Measurements from ENCODE around the gene CES4A. TPM values are rescaled to one million over a fixed set of nuclear protein-coding genes. Genes with fewer than 3 reads are reported as not detected.

CES4A gene
- total and polyA plus RNA-seq, 9 donors = 6.0 to 67.1 (median 10.3) TPM

DNA sequence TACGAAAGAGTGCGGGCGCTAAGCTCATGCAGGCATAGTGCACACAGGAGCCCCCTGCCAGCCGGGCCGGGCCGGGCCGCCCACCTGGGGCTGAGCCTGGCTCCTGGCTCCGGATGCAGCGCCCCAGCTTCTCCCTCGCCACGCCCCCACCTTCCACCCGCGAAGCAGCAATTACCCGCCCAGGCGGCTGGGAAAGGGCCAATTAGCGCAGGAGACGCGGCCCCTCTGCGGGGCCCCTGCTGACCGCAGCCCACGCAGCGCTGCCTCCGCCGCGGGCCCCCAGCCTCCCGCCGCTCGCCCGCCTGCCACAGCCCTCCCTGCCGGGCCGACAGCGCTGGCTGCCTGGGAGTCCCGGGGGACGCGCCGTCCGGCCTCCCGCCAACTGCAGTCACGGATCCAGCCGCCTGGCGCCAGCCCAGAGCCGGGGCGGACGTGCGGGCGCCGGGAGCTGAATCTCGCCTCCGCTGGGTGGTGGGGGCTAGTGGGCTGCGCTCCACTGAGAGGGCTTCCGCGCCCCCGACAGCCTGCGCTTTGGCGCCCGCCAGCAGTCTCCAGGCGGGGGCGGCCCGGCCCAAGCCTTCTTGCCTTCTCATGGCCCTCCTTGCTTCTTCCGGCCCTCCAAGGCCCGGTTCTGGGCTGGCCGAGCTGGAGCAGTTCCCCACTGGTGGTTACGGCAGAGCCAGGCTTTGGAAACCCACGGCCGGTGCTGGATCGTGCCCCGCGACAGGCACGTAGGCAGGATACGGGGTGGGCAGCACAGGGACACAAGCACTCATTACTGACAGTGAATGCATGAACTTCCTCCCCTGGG is 25.6 kb downstream of the CES4A start:
- Histone ChIP-seq H3K27me3 (no peaks in the 10 kb centered on the region), H3K4me1 (ENCODE audit: insufficient read depth) (peaks cover 6% of the 10 kb centered on the region), H3K36me3 (no peaks in the 10 kb centered on the region), H3K27ac (peak overlapping the region; percentile 56 to 76), H3K4me3 (peak overlapping the region; percentile 48), H3K9me3 (no peaks in the 10 kb centered on the region)
- 0 to 1% (median 1%) methylated on average over 37 to 70 of the region's 70 CpGs for WGBS, 3 donors
- peak; percentile 89 to 95 (median 93) for DNase-seq
- no peak for TF ChIP-seq EP300 (IDR thresholded peaks at IDR 0.05)
- TF ChIP-seq, protein P1, sequence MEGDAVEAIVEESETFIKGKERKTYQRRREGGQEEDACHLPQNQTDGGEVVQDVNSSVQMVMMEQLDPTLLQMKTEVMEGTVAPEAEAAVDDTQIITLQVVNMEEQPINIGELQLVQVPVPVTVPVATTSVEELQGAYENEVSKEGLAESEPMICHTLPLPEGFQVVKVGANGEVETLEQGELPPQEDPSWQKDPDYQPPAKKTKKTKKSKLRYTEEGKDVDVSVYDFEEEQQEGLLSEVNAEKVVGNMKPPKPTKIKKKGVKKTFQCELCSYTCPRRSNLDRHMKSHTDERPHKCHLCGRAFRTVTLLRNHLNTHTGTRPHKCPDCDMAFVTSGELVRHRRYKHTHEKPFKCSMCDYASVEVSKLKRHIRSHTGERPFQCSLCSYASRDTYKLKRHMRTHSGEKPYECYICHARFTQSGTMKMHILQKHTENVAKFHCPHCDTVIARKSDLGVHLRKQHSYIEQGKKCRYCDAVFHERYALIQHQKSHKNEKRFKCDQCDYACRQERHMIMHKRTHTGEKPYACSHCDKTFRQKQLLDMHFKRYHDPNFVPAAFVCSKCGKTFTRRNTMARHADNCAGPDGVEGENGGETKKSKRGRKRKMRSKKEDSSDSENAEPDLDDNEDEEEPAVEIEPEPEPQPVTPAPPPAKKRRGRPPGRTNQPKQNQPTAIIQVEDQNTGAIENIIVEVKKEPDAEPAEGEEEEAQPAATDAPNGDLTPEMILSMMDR (IDR thresholded peaks at IDR 0.05) = peak in 2 of 3 donors; percentile 39 to 60
- TF ChIP-seq POLR2A (IDR thresholded peaks at IDR 0.05) = no peak
- intact Hi-C loops (cut with DNase I) = no loop called here

DNA sequence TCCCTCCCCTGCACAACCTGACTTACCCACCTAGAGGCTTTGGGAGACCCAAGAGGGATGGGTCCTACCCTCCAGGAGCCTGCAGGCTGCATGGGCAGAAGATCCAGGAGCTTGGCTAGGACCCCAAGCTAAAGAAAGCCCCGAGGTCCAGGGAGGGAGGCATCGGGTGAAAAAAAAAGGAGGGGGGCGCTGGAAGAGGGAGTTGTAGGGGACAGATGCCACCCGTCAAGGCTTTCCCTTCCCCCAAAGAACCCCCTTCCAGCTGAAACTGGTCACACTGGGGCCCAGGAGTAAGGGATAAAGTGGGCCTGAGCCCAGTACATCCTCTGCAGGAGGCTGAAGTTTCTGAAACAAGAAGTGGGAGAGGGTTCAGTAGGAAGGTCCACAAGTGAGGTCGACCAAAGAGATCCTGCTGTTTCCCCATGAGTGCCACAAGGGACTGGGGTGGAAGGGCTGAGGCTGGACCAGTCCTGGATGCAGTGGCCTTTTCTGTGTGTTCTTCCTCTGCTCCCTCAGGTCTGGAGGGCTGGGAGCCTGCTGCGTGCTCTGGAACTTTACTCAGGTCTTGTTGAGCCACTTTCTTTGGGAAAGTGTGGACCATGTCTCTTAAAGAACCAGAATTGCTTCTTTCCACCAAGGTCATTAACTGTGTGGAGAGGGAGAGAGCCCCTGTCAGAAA is 26.4 kb downstream of the CES4A start:
- TF ChIP-seq EP300 (IDR thresholded peaks at IDR 0.05) (no peak), POLR2A (IDR thresholded peaks at IDR 0.05) (no peak)
- TF ChIP-seq, protein P1 (IDR thresholded peaks at IDR 0.05) = no peak
- 40 to 42% (median 42%) methylated on average over 6 of the region's 6 CpGs for WGBS, 3 donors
- no peaks in the 10 kb centered on the region for H3K36me3 ChIP-seq
- no peaks in the 10 kb centered on the region for H3K9me3 ChIP-seq
- no peaks in the 10 kb centered on the region for H3K27me3 ChIP-seq
- peak overlapping the region; percentile 48 for H3K4me3 ChIP-seq
- intact Hi-C loops (cut with DNase I) = no loop called here
- DNase-seq = peak in 1 of 5 donors; percentile 25
- H3K4me1 ChIP-seq (ENCODE audit: insufficient read depth) = peaks cover 6% of the 10 kb centered on the region
- H3K27ac ChIP-seq = peak overlapping the region in 1 of 2 donors; percentile 76

DNA sequence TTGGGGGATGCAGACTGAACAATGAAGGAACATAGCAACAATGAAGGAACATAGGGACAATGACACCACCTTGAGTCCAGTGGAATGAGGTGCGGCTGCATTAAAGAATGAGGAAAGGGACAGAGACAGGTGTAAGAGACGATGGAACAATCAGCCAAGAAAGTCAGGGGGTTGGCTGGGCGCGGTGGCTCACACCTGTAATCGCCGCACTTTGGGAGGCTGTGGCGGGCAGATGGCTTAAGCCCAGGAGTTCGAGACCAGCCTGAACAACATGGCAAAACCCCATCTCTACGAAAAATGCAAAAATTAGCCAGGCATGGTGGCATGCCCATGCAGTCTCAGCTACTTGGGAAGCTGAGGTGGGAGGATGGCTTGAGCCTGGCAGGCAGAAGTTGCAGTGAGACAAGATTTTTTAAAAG is 26.9 kb downstream of the CES4A start:
- no peak for TF ChIP-seq EP300 (IDR thresholded peaks at IDR 0.05)
- no peak for TF ChIP-seq POLR2A (IDR thresholded peaks at IDR 0.05)
- TF ChIP-seq, protein P1 (IDR thresholded peaks at IDR 0.05) = no peak
- no peaks in the 10 kb centered on the region for H3K27me3 ChIP-seq
- no peaks in the 10 kb centered on the region for H3K36me3 ChIP-seq
- intact Hi-C loops (cut with DNase I) = no loop called here
- no peaks in the 10 kb centered on the region for H3K9me3 ChIP-seq
- peak in 2 of 5 donors; percentile 8 to 39 for DNase-seq
- no peak overlapping the region for H3K27ac ChIP-seq
- no peak overlapping the region for H3K4me3 ChIP-seq
- H3K4me1 ChIP-seq (ENCODE audit: insufficient read depth) = peaks cover 6% of the 10 kb centered on the region
- 91 to 97% (median 96%) methylated on average over 9 of the region's 9 CpGs for WGBS, 3 donors

DNA sequence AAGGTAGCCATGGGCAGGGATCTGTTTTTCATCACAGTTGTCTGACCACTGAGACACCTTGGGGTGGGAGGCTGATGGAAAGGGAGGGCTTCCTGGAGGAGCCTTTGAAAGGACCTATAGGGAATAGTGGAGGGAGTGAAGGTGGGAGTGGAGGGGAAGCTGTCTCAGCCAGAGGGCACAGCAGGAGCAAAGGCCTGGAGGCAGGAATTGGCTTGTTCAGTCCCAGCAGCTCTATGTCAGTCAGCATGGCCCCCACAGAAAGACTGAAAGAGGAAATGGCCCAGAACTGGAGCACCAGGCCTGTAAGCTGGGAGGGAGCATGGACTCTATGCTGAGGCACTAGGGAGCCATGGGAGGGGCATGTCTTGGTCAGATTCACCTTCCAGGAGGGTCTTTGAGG is 27.8 kb downstream of the CES4A start:
- intact Hi-C loops (cut with DNase I) = no loop called here
- peak in 2 of 5 donors; percentile 5 to 15 for DNase-seq
- Histone ChIP-seq H3K36me3 (no peaks in the 10 kb centered on the region), H3K27ac (no peak overlapping the region), H3K9me3 (no peaks in the 10 kb centered on the region), H3K4me1 (ENCODE audit: insufficient read depth) (peaks cover 6% of the 10 kb centered on the region), H3K4me3 (no peak overlapping the region), H3K27me3 (no peaks in the 10 kb centered on the region)
- TF ChIP-seq EP300 (IDR thresholded peaks at IDR 0.05) = no peak
- no peak for TF ChIP-seq POLR2A (IDR thresholded peaks at IDR 0.05)
- TF ChIP-seq, protein P1 (IDR thresholded peaks at IDR 0.05) = no peak
